GM18867 (cell line): ENCODE measurements around the gene SOWAHA.
"Not testable (repeated sequence)": the region's sequence is repeated elsewhere in the genome, so short reads cannot be mapped to it uniquely, and the experiment has no call there.

Experiments
- ATAC-seq: cut with Tn5 transposase; IDR thresholded peaks from one replicate; pipeline ENCODE4 v1.9.1; 2021; ENCODE audit warnings: mild to moderate bottlenecking, moderate library complexity; ENCODE audit not compliant: unreplicated experiment

Gene SOWAHA

GRCh38 chr5:132806804-132807162 is 6.3 kb upstream of the SOWAHA start:
- not testable (repeated sequence) for ATAC-seq

- no peak for ATAC-seq
Measured at GRCh38 chr5:132807163-132807838, 5.8 kb upstream of the SOWAHA start.

- ATAC-seq: no peak
Measured at GRCh38 chr5:132808448-132808847, 4.7 kb upstream of the SOWAHA start.

DNA sequence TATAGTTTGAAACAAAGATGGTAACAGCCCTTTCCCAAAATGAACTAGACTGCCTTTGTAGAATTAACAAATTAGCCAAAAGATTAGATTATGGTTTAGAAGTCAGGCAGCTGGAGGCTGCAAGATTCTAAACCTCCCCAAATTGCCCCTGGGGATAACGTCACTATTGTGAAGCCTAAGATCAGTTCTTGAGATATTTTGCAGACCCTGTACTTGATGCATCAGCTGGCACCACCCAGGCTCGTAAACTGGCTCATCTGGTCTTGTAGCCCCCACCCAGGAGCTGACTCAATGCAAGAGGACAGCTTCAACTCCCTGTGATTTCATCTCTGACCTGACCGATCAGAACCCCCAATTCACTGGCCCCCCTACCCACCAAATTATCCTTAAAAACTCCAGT is 4.2 kb upstream of the SOWAHA start:
- no peak for ATAC-seq

DNA sequence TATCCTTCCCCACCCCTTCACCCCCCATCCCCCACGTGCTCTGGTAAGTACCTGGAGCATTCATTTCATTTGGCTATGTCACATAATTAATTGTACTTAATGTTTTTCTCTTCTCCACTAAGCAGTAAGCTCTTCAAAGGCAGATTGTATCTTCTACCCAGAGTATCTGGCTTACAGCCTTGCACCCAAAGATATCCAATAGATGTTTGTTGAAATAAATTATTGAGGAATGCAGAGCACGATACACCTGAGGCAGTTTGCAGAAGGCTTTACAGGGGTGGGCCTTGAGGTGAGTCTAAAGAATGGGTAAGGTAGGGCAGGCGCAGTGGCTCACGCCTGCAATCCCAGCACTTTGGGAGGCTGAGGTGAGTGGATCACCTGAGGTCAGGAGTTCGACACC is 2.5 kb upstream of the SOWAHA start:
- ATAC-seq: no peak

DNA sequence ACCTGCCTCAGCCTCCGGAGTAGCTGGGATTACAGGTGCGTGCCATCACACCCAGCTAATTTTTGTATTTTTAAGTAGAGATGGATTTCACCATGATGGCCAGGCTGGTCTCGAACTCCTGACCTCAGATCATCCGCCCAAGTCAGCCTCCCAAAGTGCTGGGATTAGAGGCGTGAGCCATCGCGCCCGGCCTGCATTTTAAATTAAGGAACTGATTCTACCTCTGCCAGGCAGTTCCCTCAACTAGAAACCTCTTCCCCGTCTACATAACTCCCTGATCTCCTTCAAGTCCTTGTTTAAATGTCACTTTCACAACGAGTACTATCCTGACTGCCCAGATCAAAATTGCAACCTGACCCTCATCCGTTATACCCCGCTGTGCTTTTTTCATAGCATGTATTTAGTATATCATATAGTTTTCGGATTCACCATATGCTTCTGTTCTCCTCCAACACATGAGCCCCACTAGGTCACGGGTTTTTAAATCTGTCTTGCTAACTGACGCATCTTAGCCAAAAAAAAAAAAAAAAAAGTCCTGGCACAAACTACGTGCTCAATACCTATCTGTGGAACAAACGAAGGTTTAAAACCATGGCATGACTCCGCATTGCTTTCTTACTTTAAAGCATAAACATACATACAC is 858 bp upstream of the SOWAHA start:
- no peak for ATAC-seq

- peak; percentile 39 for ATAC-seq
Measured at GRCh38 chr5:132813599-132814502, 749 bp downstream of the SOWAHA start.

- ATAC-seq: no peak
Measured at GRCh38 chr5:132814503-132815294, 1.6 kb downstream of the SOWAHA start.

GRCh38 chr5:132815454-132815853 is 2.4 kb downstream of the SOWAHA start:
- no peak for ATAC-seq

DNA sequence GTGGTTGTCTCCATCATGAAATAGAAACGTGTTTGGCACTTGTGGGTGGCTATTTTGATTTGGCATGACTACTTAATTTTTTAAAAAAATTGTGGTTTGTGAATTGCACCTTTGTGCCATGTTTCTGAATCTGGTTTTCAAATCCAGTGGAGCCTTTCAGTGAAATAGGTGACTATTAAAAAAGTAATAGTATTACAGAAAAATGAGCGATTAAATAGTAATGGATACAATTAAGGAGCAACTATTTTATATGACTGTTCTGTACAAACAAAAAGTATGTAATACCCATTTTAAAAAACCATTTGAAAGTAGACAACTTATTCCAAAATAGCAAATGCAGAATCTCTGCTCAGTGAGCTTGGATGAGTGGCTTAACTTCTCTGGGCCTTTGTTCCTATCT is 3.0 kb downstream of the SOWAHA start:
- no peak for ATAC-seq

DNA sequence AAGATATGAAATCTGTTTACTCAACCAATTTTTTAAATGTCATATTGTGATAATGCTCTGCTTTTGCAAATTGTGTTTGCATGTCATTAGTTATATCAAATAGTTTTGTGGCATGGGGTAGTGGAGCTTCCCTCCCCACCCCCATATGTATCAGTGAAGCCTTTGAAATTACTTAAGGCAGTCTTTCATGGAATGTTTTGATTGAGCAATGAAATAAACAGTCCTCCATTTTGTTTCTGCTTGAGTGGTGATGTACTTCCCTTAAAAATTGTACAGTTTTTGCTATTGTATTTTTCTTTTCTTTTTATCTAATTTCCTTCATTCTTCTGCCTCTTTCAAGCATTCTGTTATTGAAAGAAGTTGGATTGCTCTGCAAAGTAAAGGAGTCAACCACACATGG is 3.5 kb downstream of the SOWAHA start:
- no peak for ATAC-seq

- ATAC-seq: no peak
Measured at GRCh38 chr5:132817011-132817410, 3.9 kb downstream of the SOWAHA start.

DNA sequence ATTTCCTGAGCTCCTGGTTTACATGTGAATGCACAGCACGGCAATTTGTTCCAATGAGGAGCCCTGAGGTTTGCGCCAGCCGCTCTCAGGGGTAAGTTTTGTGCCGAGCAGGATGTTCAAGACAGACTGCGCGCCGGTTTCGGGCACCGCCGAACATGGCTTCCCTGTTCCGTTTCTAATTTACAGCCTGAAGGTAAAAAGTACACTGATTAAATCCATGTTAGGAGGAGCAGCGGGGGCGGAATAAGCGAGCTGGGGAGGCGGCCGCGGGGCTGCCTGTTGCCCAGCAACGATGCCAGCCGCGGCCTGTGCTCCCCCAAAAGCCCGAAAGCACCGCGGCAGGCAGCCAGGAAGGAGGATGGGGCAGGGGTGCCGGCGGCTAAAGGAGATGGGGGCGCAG is 6.4 kb downstream of the SOWAHA start:
- no peak for ATAC-seq

DNA sequence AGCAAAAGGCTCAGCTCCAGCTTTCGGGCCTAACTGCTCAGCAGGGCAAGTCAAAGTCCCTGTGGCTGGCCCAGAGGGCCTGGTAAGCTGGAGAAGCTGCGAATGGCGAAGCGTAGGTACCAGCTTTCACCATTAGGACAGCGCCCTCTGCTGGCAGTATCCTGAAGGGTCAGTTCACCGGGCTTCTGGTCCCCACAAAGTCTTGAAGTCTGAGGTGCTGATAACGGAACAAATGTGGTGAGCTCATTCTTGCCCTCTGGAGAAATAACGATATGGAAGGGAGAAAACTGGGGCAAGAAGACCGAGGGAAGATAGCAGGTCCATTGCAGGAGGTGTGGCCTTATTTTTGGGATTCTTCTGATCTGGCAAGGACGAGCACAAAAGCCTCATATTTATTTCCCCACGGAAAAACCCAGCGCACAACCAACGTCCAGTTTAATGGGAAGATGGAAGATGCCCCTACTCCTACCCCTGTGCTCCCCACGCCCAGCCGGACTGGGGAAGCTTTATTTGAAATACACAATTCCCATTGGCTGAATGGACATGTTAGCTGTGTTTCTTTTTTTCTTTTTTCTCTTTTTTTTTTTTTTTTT is 7.2 kb downstream of the SOWAHA start:
- ATAC-seq: peak; percentile 88

DNA sequence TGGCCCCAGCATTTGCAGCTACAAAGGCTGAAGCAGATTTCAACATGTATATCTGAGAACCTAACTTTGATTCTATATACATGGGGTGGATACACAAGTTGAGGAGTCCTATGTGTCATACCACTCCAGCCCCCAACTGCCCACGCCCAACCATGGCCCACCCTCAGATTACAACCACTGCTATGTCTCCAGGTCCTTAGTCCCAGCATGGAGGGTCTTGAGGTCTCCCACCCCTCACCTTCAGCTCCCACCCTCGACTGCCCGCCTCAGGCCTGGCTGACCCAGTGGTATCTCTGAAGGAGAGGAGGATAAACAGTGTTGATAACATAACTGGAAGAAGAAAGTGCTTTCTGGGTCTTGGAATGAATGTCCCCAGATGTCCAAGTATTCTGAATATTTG is 8.2 kb downstream of the SOWAHA start:
- no peak for ATAC-seq

GRCh38 chr5:132821791-132822190 is 8.7 kb downstream of the SOWAHA start:
- no peak for ATAC-seq

DNA sequence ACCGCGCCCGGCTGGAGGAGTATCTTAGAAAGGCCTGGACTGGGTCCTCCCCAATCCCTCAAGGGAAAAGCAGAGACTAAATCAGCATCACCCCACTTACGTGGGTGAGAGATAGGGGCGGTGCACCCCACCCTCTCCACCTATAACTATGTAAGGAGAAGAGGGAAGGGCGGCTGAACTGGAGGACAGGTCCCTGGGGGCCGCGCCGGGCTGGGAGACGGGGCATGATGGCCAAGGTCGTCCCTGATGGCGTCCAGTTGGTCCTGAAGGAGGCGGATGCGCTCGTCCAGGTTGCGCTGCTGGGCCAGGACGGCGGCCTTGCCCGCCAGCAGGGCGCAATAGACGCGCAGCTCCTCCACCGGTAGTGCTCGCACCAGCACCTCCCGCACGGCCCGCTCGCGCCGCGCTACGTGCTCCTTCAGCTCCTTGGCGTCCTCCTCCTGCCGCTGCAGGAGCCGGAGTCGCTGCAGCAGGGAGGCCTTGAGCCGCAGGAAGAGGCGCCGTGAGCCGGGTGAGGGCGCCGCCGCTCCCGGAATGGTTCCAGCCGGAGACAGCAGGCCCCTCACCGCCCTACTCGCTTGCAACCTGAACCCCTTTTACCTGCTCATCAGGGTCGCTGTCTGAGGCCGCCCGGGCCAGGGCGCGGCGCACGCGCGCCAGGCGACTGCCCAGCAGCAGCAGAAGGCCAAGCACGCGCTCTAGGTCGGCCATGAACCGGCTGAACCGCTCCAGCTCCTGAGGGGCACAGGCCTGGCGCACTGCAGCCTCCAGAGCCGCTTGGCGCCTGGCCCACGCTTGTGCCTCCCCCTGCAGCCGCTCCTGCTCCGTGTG is 9.8 kb downstream of the SOWAHA start:
- no peak for ATAC-seq

DNA sequence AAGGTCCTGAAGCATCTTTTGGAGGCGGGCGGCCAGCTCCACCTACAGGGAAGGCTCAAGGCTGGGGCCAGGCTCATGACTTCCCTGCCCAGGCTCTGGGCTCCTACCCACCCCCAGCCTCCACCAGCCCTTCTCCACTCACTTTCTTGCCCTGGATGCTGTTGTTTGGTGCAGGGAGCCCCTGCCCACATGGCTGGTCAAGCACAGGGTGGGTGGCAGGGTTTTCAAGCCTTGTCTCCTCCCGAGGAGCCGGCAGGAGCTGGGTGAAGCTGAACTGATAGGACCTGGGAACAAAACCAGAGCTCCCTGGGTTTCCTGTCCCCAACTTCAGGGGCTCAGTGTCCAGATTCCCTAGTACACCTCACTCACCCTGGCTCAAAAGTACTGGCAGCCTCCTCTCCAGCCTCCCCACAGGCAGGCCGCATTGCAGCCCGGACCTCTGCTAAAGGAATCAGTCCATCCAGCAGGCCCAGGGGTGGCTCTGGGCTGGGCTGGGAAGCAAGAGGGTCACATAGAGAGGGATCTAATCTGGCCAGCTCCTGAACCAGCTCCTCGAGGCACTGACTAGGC is 10.5 kb downstream of the SOWAHA start:
- no peak for ATAC-seq

- no peak for ATAC-seq
Measured at GRCh38 chr5:132824426-132824825, 11.3 kb downstream of the SOWAHA start.
